ENCODE results near the gene GAS2L3. TPM values are rescaled to one million over a fixed set of nuclear protein-coding genes. Genes with fewer than 3 reads are reported as not detected.
"Not testable (repeated sequence)": the region's sequence is repeated elsewhere in the genome, so short reads cannot be mapped to it uniquely, and the experiment has no call there.

Gene GAS2L3
- total RNA-seq, 1 experiment from 2014 or later, result 38.7 TPM

DNA sequence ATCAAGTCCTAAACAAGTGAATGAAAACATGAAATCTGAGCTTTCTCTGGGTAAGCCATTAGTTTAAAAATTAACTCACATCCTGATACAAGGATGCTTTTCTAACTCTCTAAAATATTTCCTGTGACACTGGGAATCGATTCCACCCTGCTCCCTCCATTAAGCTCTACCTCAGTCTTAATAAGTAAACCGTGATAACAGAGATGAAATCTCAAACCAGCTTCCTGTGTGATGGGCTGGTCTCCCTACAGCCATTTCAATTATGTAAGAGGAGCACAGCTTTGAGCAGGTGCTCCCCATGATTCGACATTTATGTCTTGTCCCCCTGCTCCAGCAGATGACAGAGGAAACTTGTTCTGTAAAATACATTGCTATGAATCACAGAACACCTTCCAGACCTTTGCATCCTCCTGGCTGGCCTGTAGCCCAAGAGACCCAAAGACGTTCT, 59.0 kb downstream of the GAS2L3 start:
- Histone ChIP-seq H3K79me2 (ENCODE audit: insufficient read depth, low read length) (no peaks in the 10 kb centered on the region), H3K4me1 (ENCODE audit: control insufficient read depth in 1 of 2, insufficient read depth in 2 of 2, low read length in 2 of 2) (no peaks in the 10 kb centered on the region), H3K27ac (ENCODE audit: low read depth, low read length) (no peak overlapping the region), H3K4me2 (ENCODE audit: low read length) (no peak overlapping the region), H3K36me3 (ENCODE audit: control insufficient read depth in 1 of 2, insufficient read depth in 2 of 2, low read length in 2 of 2) (no peaks in the 10 kb centered on the region), H3K9me3 (ENCODE audit: control insufficient read depth in 1 of 2, insufficient read depth in 1 of 2, low read depth in 1 of 2, low read length in 2 of 2) (no peaks in the 10 kb centered on the region), H3K9me2 (ENCODE audit: insufficient read depth) (no peaks in the 10 kb centered on the region), H4K20me1 (ENCODE audit: insufficient read depth) (no peaks in the 10 kb centered on the region; the same call in 1 of the 2 replicates), H3K27me3 (ENCODE audit: insufficient read depth, low read length) (no peaks in the 10 kb centered on the region), H3K4me3 (replicated peaks in 1 of 2; ENCODE audit: low read depth in 1 of 2, low read length in 2 of 2) (no peak overlapping the region), H3K9ac (ENCODE audit: low read length) (no peak overlapping the region), H2AFZ (ENCODE audit: low read depth, low read length, poor library complexity, severe bottlenecking) (no peak overlapping the region)
- DNase-seq (ENCODE audit: low read depth, low spot score) (no peak), ATAC-seq (no peak)
- ChIA-PET CTCF (no interaction called here), POLR2A (no interaction called here), RAD21 (ENCODE audit: low non-redundant PET in 1 of 2, low total read pairs in 2 of 2, uncharacterized antibody in 2 of 2, unreplicated experiment in 2 of 2) (no interaction called here)
- intact Hi-C loops (cut with micrococcal nuclease), result no loop called here
- TF ChIP-seq ZNF274 (IDR thresholded peaks at IDR 0.05; ENCODE audit: low read depth, low read length), result no peak
- TF ChIP-seq, protein P1, sequence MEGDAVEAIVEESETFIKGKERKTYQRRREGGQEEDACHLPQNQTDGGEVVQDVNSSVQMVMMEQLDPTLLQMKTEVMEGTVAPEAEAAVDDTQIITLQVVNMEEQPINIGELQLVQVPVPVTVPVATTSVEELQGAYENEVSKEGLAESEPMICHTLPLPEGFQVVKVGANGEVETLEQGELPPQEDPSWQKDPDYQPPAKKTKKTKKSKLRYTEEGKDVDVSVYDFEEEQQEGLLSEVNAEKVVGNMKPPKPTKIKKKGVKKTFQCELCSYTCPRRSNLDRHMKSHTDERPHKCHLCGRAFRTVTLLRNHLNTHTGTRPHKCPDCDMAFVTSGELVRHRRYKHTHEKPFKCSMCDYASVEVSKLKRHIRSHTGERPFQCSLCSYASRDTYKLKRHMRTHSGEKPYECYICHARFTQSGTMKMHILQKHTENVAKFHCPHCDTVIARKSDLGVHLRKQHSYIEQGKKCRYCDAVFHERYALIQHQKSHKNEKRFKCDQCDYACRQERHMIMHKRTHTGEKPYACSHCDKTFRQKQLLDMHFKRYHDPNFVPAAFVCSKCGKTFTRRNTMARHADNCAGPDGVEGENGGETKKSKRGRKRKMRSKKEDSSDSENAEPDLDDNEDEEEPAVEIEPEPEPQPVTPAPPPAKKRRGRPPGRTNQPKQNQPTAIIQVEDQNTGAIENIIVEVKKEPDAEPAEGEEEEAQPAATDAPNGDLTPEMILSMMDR (IDR thresholded peaks at IDR 0.05 in 2 of 3, conservative IDR thresholded peaks at IDR 0.05 in 1 of 3; ENCODE audit: borderline replicate concordance in 1 of 3, insufficient read depth in 1 of 3, low read depth in 2 of 3, low read length in 2 of 3), result no peak
- no peak for TF ChIP-seq SP1 (IDR thresholded peaks at IDR 0.05; ENCODE audit: low read depth)
- TF ChIP-seq JUND (IDR thresholded peaks at IDR 0.05), result no peak
- no peak for TF ChIP-seq RAD21 (IDR thresholded peaks at IDR 0.05; ENCODE audit: low read depth)
- no TSS peak for BruUV-seq (replicated peaks)

DNA sequence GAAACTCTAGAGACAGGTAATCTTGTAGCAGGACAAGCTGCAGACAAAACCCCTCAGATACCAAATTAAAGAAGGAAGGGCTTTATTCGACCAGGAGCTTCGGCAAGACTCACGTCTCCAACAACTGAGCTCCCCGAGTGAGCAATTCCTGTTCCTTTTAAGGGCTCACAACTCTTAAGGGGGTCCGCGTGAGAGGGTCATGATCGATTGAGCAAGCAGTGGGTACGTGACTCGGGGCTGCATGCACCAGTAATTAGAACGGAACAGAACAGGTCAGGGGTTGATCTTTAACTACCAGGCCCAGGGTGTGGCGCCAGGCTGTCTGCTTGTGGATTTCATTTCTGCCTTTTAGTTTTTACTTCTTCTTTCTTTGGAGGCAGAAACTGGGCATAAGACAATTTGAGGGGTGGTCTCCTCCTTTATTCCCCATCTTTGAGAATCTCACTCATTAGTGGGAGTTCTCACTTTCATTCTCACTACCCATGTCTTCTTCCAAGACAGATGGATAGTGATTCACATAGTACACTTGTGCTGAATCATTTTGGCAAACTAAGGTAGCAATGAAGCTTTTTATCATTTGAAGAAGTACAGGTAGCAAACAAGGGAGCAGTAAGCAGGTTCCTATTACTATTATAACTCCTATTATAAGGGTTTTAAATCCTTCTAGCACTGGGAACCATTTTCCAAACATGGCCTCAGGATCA, 59.8 kb downstream of the GAS2L3 start:
- H3K36me3 ChIP-seq (ENCODE audit: control insufficient read depth in 1 of 2, insufficient read depth in 2 of 2, low read length in 2 of 2); H3K4me3 ChIP-seq (replicated peaks in 1 of 2; ENCODE audit: low read depth in 1 of 2, low read length in 2 of 2); H3K27ac ChIP-seq (ENCODE audit: low read depth, low read length); RAD21 ChIA-PET (ENCODE audit: low non-redundant PET in 1 of 2, low total read pairs in 2 of 2, uncharacterized antibody in 2 of 2, unreplicated experiment in 2 of 2); H3K9ac ChIP-seq (ENCODE audit: low read length); POLR2A ChIA-PET; H3K9me2 ChIP-seq (ENCODE audit: insufficient read depth); H3K27me3 ChIP-seq (ENCODE audit: insufficient read depth, low read length); H4K20me1 ChIP-seq (ENCODE audit: insufficient read depth); DNase-seq (ENCODE audit: low read depth, low spot score); BruUV-seq (replicated peaks); H3K79me2 ChIP-seq (ENCODE audit: insufficient read depth, low read length); H3K4me1 ChIP-seq (ENCODE audit: control insufficient read depth in 1 of 2, insufficient read depth in 2 of 2, low read length in 2 of 2); intact Hi-C loops (cut with micrococcal nuclease); CTCF ChIA-PET; H3K4me2 ChIP-seq (ENCODE audit: low read length); H2AFZ ChIP-seq (ENCODE audit: low read depth, low read length, poor library complexity, severe bottlenecking); ATAC-seq; H3K9me3 ChIP-seq (ENCODE audit: control insufficient read depth in 1 of 2, insufficient read depth in 1 of 2, low read depth in 1 of 2, low read length in 2 of 2): not testable (repeated sequence)
